HCT116 (cell line): ENCODE measurements around the gene MTHFD1L. TPM values are rescaled to one million over a fixed set of nuclear protein-coding genes. Genes with fewer than 3 reads are reported as not detected.

ENCODE experiments used
- ATAC-seq: fragments of 200-7000 bp; cut with Tn5 transposase; 2 replicates; pipeline ENCODE4 v1.9.1; 2020; ENCODE audit warnings: mild to moderate bottlenecking, moderate library complexity
- BruUV-seq: library from RNA; stranded (reverse); fragments of 400-500 nt; replicated peaks from 2 replicates; lab custom pipeline; 2021; lab: Mats Ljungman, UMichigan
- CTCF ChIA-PET: fragments of 300-600 bp; sonication (Branson Sonifier 250); formaldehyde crosslinking; loops from one replicate; lab custom pipeline; 2021; ENCODE audit warnings: antibody characterized with exemption; lab: Charles Lee
- POLR2A ChIA-PET: fragments of 300-600, 350-600 bp; sonication (Branson Sonifier 250); formaldehyde crosslinking; loops from one replicate; lab custom pipeline; 2021; ENCODE audit warnings: antibody characterized with exemption; lab: Charles Lee
- RAD21 ChIA-PET, 2 experiments: fragments of 300-600 bp; sonication (Branson Sonifier 250); formaldehyde crosslinking; loops; one replicate each; lab custom pipeline; 2023; ENCODE audit warnings: low total read pairs in 2 of 2; ENCODE audit not compliant: uncharacterized antibody in 2 of 2, unreplicated experiment in 2 of 2, low non-redundant PET in 1 of 2; lab: Charles Lee
- DNase-seq: peaks from one replicate; pipeline ENCODE4 v3.0.0-alpha.2; 2010; ENCODE audit warnings: low read depth, low spot score
- H2AFZ ChIP-seq: fragments of 200-600 bp; shearing (Covaris generic), sonication (generic); 2 replicates; pipeline ENCODE4 v1.6.1; 2017; ENCODE audit warnings: low read depth, mixed run types, mixed read lengths, antibody characterized with exemption, low read length; ENCODE audit not compliant: poor library complexity, severe bottlenecking
- H3K27ac ChIP-seq: 2 replicates; pipeline ENCODE4 v1.5.1; 2012; ENCODE audit warnings: low read depth, low read length
- H3K27me3 ChIP-seq: fragments of 200-600 bp; sonication (generic); 2 replicates; pipeline ENCODE4 v1.6.1; 2016; ENCODE audit warnings: mixed run types, low read length, mixed read lengths; ENCODE audit not compliant: insufficient read depth
- H3K36me3 ChIP-seq, 2 experiments: fragments of 200-500 bp in 1 of 2; fragments of 200-600 bp in 1 of 2; sonication (Bioruptor generic) in 1 of 2; sonication (generic) in 1 of 2; 2 replicates each; pipeline versions ENCODE4 v1.5.1 to v1.6.1; 2014 to 2016; ENCODE audit warnings: low read length in 2 of 2, inconsistent platforms in 1 of 2, mixed read lengths in 1 of 2, mixed run types in 1 of 2; ENCODE audit not compliant: insufficient read depth in 2 of 2, control insufficient read depth in 1 of 2
- H3K4me1 ChIP-seq, 2 experiments: fragments of 200-600 bp in 1 of 2; sonication (generic) in 1 of 2; 2 replicates each; pipeline versions ENCODE4 v1.5.1 to v1.6.1; 2012 to 2017; ENCODE audit warnings: low read length in 2 of 2, inconsistent platforms in 1 of 2, mild to moderate bottlenecking in 1 of 2, mixed read lengths in 1 of 2, mixed run types in 1 of 2, moderate library complexity in 1 of 2; ENCODE audit not compliant: insufficient read depth in 2 of 2, control insufficient read depth in 1 of 2
- H3K4me2 ChIP-seq: fragments of 200-600 bp; sonication (generic); 2 replicates; pipeline ENCODE4 v1.6.1; 2017; ENCODE audit warnings: mixed run types, low read length, mixed read lengths
- H3K4me3 ChIP-seq, 2 experiments: fragments of 200-600 bp in 1 of 2; sonication (generic) in 1 of 2; replicated peaks in 1 of 2; 2 replicates each; pipeline ENCODE4 v1.5.1; 2011 to 2016; ENCODE audit warnings: low read length in 2 of 2, control low read depth in 1 of 2, low read depth in 1 of 2, mild to moderate bottlenecking in 1 of 2, mixed read lengths in 1 of 2, mixed run types in 1 of 2
- H3K79me2 ChIP-seq: fragments of 200-600 bp; sonication (generic); 2 replicates; pipeline ENCODE4 v1.6.1; 2017; ENCODE audit warnings: mild to moderate bottlenecking, mixed run types, low read length, moderate library complexity, mixed read lengths; ENCODE audit not compliant: insufficient read depth
- H3K9ac ChIP-seq: fragments of 200-600 bp; sonication (generic); 2 replicates; pipeline ENCODE4 v1.6.1; 2016; ENCODE audit warnings: low read length, mixed read lengths
- H3K9me2 ChIP-seq: fragments of 200-600 bp; sonication (generic), shearing (Covaris generic); 2 replicates; pipeline ENCODE4 v1.6.1; 2017; ENCODE audit warnings: mixed run types, mild to moderate bottlenecking, moderate library complexity; ENCODE audit not compliant: insufficient read depth
- H3K9me3 ChIP-seq, 2 experiments: fragments of 200-500 bp in 1 of 2; fragments of 200-600 bp in 1 of 2; sonication (Bioruptor generic) in 1 of 2; sonication (generic) in 1 of 2; 2 replicates each; pipeline ENCODE4 v1.6.1; 2014 to 2017; ENCODE audit warnings: low read length in 2 of 2, mixed read lengths in 2 of 2, inconsistent platforms in 1 of 2, low read depth in 1 of 2, mild to moderate bottlenecking in 1 of 2, mixed run types in 1 of 2, moderate library complexity in 1 of 2; ENCODE audit not compliant: control insufficient read depth in 1 of 2, insufficient read depth in 1 of 2
- H4K20me1 ChIP-seq: fragments of 200-600 bp; sonication (generic), shearing (Covaris generic); 2 replicates; pipeline ENCODE4 v1.6.1; 2017; ENCODE audit warnings: mixed run types, mild to moderate bottlenecking, moderate library complexity; ENCODE audit not compliant: insufficient read depth
- CEBPB ChIP-seq: IDR thresholded peaks from 2 replicates; pipeline ENCODE4 v1.6.1; 2012; ENCODE audit warnings: low read depth
- ELF1 ChIP-seq: IDR thresholded peaks from 2 replicates; pipeline ENCODE4 v1.6.1; 2012; ENCODE audit warnings: low read depth, borderline replicate concordance
- EZH2 ChIP-seq: fragments of 200-600 bp; sonication (generic); IDR thresholded peaks from 2 replicates; pipeline ENCODE4 v1.6.1; 2017; ENCODE audit warnings: antibody characterized with exemption, mixed run types
- EZH2phosphoT487 ChIP-seq: fragments of 200-600 bp; IDR thresholded peaks from 2 replicates; pipeline ENCODE4 v1.6.1; 2018; ENCODE audit warnings: antibody characterized with exemption, borderline replicate concordance
- POLR2A ChIP-seq: IDR thresholded peaks from 2 replicates; pipeline ENCODE4 v1.7.0; 2011; ENCODE audit warnings: borderline replicate concordance; ENCODE audit not compliant: insufficient read depth, insufficient read length; ENCODE audit errors: extremely low read depth
- RAD21 ChIP-seq: IDR thresholded peaks from 2 replicates; pipeline ENCODE4 v1.6.1; 2012; ENCODE audit warnings: low read depth, mild to moderate bottlenecking
- SP1 ChIP-seq: IDR thresholded peaks from 2 replicates; pipeline ENCODE4 v1.6.1; 2012; ENCODE audit warnings: low read depth
- SRF ChIP-seq: IDR thresholded peaks from 2 replicates; pipeline ENCODE4 v1.6.1; 2012; ENCODE audit warnings: low read depth
- YY1 ChIP-seq: IDR thresholded peaks from 2 replicates; pipeline ENCODE4 v1.6.1; 2011; ENCODE audit warnings: low read length, low read depth, moderate library complexity, mild to moderate bottlenecking; ENCODE audit not compliant: insufficient replicate concordance; ENCODE audit errors: extremely low read depth
- ZNF274 ChIP-seq: fragments of 200-500 bp; sonication (Bioruptor generic); IDR thresholded peaks from 2 replicates; pipeline ENCODE4 v1.6.1; 2014; ENCODE audit warnings: mild to moderate bottlenecking, low read depth, low read length, inconsistent platforms
- intact Hi-C: fragments of 100-400 bp; cut with micrococcal nuclease; formaldehyde crosslinking; loops from 2 replicates; pipeline ENCODE4 v1.10.0; 2022
- total RNA-seq: library from RNA; stranded (reverse); gene quantifications from one replicate; pipeline ENCODE4 v1.2.1, GENCODE V29; 2021; ENCODE audit not compliant: unreplicated experiment
- TF ChIP-seq, protein P1 (sequence below): IDR thresholded peaks from 2 replicates; pipeline ENCODE4 v1.6.1; 2012
- TF ChIP-seq, protein P2 (sequence below): IDR thresholded peaks from 2 replicates; pipeline ENCODE4 v1.6.1; 2012; ENCODE audit warnings: low read depth
- TF ChIP-seq, protein P3 (sequence below): IDR thresholded peaks from 2 replicates; pipeline ENCODE4 v1.6.1; 2012

Gene MTHFD1L
- total RNA-seq, 1 experiment from 2014 or later: 127 TPM

DNA sequence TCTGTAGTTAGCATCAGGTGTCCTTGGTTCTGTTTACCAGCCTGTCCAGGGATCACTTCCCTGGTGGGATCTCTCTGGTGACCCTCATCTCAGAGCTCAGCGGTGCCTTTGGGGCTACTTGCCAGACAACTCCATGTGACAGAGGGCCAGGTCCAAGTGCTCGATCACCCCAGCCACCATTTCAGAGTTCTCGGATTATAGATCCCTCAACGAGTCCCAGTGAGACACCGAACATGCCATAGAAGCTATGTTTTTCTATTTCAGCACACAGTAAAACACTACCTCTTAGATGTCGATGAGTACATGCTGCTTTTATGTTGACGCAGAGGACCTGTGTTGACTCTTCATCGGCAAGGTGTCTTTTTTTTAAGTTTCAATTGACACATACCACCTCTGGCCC, 204.1 kb downstream of the MTHFD1L start (continued):
- TF ChIP-seq, protein P1, sequence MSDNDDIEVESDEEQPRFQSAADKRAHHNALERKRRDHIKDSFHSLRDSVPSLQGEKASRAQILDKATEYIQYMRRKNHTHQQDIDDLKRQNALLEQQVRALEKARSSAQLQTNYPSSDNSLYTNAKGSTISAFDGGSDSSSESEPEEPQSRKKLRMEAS: no peak
- no peak for TF ChIP-seq ZNF274
- no peak for TF ChIP-seq CEBPB
- no peak for TF ChIP-seq SRF
- TF ChIP-seq EZH2: no peak
- no peak for TF ChIP-seq YY1

GRCh38 chr6:151070631-151071051, 205.1 kb downstream of the MTHFD1L start:
- H3K4me1 ChIP-seq: peaks cover 56 to 72% of the 10 kb centered on the region in 2 experiments
- no peak for DNase-seq
- ChIA-PET CTCF (no interaction called here), POLR2A (interaction anchor here (1.7 to 4.3 kb wide), 2 partner anchors 11 to 30 kb away, joined by 5 to 28 read pairs; no protein-coding TSS in a partner anchor), RAD21 (no interaction called here)
- H3K4me2 ChIP-seq: peak overlapping the region; percentile 56
- H3K27ac ChIP-seq: peak overlapping the region; percentile 100
- H3K9me2 ChIP-seq: no peaks in the 10 kb centered on the region
- peak overlapping the region; percentile 55 for H3K9ac ChIP-seq
- no peaks in the 10 kb centered on the region for H3K27me3 ChIP-seq
- no TSS peak for BruUV-seq
- H2AFZ ChIP-seq: no peak overlapping the region
- H3K9me3 ChIP-seq: peaks cover 0 to 3% of the 10 kb centered on the region in 2 experiments; a peak in 2 of 4 replicates
- peaks cover 0 to 36% of the 10 kb centered on the region in 2 experiments; a peak in 2 of 4 replicates for H3K36me3 ChIP-seq
- H4K20me1 ChIP-seq: no peaks in the 10 kb centered on the region
- TF ChIP-seq POLR2A: no peak
- TF ChIP-seq EZH2phosphoT487: no peak
- H3K79me2 ChIP-seq: peaks cover 29% of the 10 kb centered on the region
- intact Hi-C loops: no loop called here
- no peak for ATAC-seq
- no peak overlapping the region; a peak in 1 of 4 replicates for H3K4me3 ChIP-seq

DNA sequence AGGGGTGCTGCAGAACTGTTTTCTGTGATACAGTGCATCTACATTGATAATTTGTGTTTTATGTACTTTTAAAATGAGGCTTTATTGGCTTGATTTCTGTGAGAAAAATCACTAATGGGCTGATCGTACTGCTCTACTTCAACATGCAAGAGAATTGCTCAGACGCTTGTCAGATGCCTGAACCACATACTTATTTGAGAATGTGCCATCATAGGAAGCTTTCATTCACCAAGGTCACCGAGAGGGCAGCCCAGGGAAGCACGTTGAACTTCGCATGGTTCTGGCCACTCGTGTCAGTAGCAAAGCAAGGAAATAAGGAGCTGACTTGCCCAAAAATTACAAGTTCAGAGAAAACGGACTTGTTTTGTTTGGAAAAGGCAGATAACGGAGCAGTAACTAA, 205.8 kb downstream of the MTHFD1L start:
- Histone ChIP-seq H4K20me1 (no peaks in the 10 kb centered on the region), H3K9me3 (peaks cover 0 to 6% of the 10 kb centered on the region in 2 experiments; a peak in 2 of 4 replicates), H2AFZ (no peak overlapping the region)
- no peak for DNase-seq
- no TSS peak for BruUV-seq
- POLR2A ChIA-PET: interaction anchor here (1.7 kb wide), 1 partner anchor 12 kb away, joined by 5 read pairs; no protein-coding TSS in a partner anchor
- RAD21 ChIA-PET: no interaction called here
- TF ChIP-seq, protein P1: no peak
- TF ChIP-seq ZNF274: no peak
- no peak for TF ChIP-seq RAD21
- no peak for TF ChIP-seq SP1
- TF ChIP-seq, protein P2, sequence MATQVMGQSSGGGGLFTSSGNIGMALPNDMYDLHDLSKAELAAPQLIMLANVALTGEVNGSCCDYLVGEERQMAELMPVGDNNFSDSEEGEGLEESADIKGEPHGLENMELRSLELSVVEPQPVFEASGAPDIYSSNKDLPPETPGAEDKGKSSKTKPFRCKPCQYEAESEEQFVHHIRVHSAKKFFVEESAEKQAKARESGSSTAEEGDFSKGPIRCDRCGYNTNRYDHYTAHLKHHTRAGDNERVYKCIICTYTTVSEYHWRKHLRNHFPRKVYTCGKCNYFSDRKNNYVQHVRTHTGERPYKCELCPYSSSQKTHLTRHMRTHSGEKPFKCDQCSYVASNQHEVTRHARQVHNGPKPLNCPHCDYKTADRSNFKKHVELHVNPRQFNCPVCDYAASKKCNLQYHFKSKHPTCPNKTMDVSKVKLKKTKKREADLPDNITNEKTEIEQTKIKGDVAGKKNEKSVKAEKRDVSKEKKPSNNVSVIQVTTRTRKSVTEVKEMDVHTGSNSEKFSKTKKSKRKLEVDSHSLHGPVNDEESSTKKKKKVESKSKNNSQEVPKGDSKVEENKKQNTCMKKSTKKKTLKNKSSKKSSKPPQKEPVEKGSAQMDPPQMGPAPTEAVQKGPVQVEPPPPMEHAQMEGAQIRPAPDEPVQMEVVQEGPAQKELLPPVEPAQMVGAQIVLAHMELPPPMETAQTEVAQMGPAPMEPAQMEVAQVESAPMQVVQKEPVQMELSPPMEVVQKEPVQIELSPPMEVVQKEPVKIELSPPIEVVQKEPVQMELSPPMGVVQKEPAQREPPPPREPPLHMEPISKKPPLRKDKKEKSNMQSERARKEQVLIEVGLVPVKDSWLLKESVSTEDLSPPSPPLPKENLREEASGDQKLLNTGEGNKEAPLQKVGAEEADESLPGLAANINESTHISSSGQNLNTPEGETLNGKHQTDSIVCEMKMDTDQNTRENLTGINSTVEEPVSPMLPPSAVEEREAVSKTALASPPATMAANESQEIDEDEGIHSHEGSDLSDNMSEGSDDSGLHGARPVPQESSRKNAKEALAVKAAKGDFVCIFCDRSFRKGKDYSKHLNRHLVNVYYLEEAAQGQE: no peak
- TF ChIP-seq, protein P3, sequence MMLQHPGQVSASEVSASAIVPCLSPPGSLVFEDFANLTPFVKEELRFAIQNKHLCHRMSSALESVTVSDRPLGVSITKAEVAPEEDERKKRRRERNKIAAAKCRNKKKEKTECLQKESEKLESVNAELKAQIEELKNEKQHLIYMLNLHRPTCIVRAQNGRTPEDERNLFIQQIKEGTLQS: no peak
- TF ChIP-seq YY1: no peak
- no peak for TF ChIP-seq ELF1
- no peak for TF ChIP-seq EZH2
- TF ChIP-seq, all 23 proteins: peak for 0
- Histone ChIP-seq H3K4me3 (peak overlapping the region in 1 of 2 experiments; percentile 11; a peak in 1 of 4 replicates), H3K36me3 (peaks cover 0 to 40% of the 10 kb centered on the region in 2 experiments; a peak in 2 of 4 replicates), H3K9ac (peak overlapping the region; percentile 55), H3K4me1 (peaks cover 52 to 69% of the 10 kb centered on the region in 2 experiments), H3K27ac (peak overlapping the region; percentile 100), H3K4me2 (peak overlapping the region; percentile 56), H3K9me2 (no peaks in the 10 kb centered on the region), H3K79me2 (peaks cover 25% of the 10 kb centered on the region), H3K27me3 (no peaks in the 10 kb centered on the region)
- CTCF ChIA-PET: interaction anchor here (1.5 kb wide), 1 partner anchor 57 kb away, joined by 4 read pairs; no protein-coding TSS in a partner anchor
- ATAC-seq: no peak
- intact Hi-C loops: no loop called here
